ENCODE measurements around the gene CDH13. TPM values are rescaled to one million over a fixed set of nuclear protein-coding genes. Genes with fewer than 3 reads are reported as not detected.

Gene CDH13
- total and polyA plus RNA-seq, 10 of the 15 experiments (the other 5 are each of a cell fraction or from before 2014, with no cell fraction given) = under 0.01 to 0.05 TPM; not detected in 8

GRCh38 chr16:82709987-82710386 lies 83.2 kb downstream of the CDH13 start (continued):
- no peak for TF ChIP-seq ZNF687 (IDR thresholded peaks at IDR 0.05)
- TF ChIP-seq BCL3 (IDR thresholded peaks at IDR 0.05; ENCODE audit: borderline replicate concordance, insufficient read depth, low read depth, low read length, poor library complexity, severe bottlenecking) = no peak
- no peak for TF ChIP-seq SUZ12 (IDR thresholded peaks at IDR 0.05; ENCODE audit: unreplicated experiment)

GRCh38 chr16:82713778-82714177 lies 87.0 kb downstream of the CDH13 start:
- 31% methylated on average over 4 of the region's 4 CpGs for WGBS (ENCODE audit: insufficient coverage, insufficient replicate concordance, low lambda C conversion rate, missing lambda C conversion rate)
- Histone ChIP-seq H3K4me2 (ENCODE audit: control insufficient read depth, insufficient read depth) (no peak overlapping the region), H3K27me3 (replicated peaks in 1 of 2; ENCODE audit: control insufficient read depth in 2 of 2, insufficient read depth in 2 of 2, low read length in 1 of 2) (peaks cover 0 to 1% of the 10 kb centered on the region in 2 experiments; a peak in 2 of 4 replicates), H3K4me3 (no peak overlapping the region), H3K4me1 (ENCODE audit: control insufficient read depth, insufficient read depth, low read length) (no peaks in the 10 kb centered on the region), H3K79me2 (ENCODE audit: control insufficient read depth, insufficient read depth, low read length) (no peaks in the 10 kb centered on the region), H3K9ac (ENCODE audit: control insufficient read depth, insufficient read depth, low read length) (no peak overlapping the region), H3K9me3 (replicated peaks; ENCODE audit: control insufficient read depth, insufficient read depth, low read length) (no peaks in the 10 kb centered on the region), H4K20me1 (ENCODE audit: control insufficient read depth, insufficient read depth) (no peaks in the 10 kb centered on the region), H3K36me3 (ENCODE audit: control insufficient read depth in 2 of 2, insufficient read depth in 2 of 2, low read length in 1 of 2) (no peaks in the 10 kb centered on the region), H3K27ac (ENCODE audit: control insufficient read depth, insufficient read depth) (no peak overlapping the region), H2AFZ (ENCODE audit: control insufficient read depth, low read depth, low read length) (no peak overlapping the region)
- POLR2A ChIA-PET = no interaction called here
- RAD21 ChIA-PET (ENCODE audit: unreplicated experiment) = interaction anchor here (0.6 to 0.7 kb wide), 3 partner anchors 38 to 153 kb away, joined by 3 read pairs; no protein-coding TSS in a partner anchor
- FAIRE-seq (no peak), DNase-seq (ENCODE audit: low read depth, low spot score) (no peak), ATAC-seq (no peak)
- CTCF ChIA-PET = no interaction called here
- BruUV-seq (replicated peaks) = no TSS peak
- SMC1A ChIA-PET (ENCODE audit: uncharacterized antibody, unreplicated experiment) = interaction anchor here (1.5 kb wide), 1 partner anchor 42 kb away, joined by 4 read pairs; no protein-coding TSS in a partner anchor
- intact Hi-C loops (cut with micrococcal nuclease; ENCODE audit: unreplicated experiment) (no loop called here), in situ Hi-C loops (cut with MboI) (no loop called here)
- TF ChIP-seq STAT3 (IDR thresholded peaks at IDR 0.05; ENCODE audit: low read depth, low read length) (no peak), POU2F2 (IDR thresholded peaks at IDR 0.05; ENCODE audit: borderline replicate concordance, low read depth, low read length) (no peak), MAX (IDR thresholded peaks at IDR 0.05; ENCODE audit: low read depth, low read length) (no peak), SMAD5 (IDR thresholded peaks at IDR 0.05; ENCODE audit: low read depth) (no peak), GATAD2B (conservative IDR thresholded peaks at IDR 0.05; ENCODE audit: low read depth) (no peak), FOXK2 (IDR thresholded peaks at IDR 0.05) (no peak), SMAD1 (IDR thresholded peaks at IDR 0.05; ENCODE audit: low read depth, partially characterized antibody) (no peak)
